ENCODE results near the gene DHFR2. TPM values are rescaled to one million over a fixed set of nuclear protein-coding genes. Genes with fewer than 3 reads are reported as not detected.

The DHFR2 gene
- total and polyA plus RNA-seq, 10 of the 15 experiments (the other 5 are each of a cell fraction or from before 2014, with no cell fraction given) = 1.8 to 5.6 (median 4.4) TPM

DNA sequence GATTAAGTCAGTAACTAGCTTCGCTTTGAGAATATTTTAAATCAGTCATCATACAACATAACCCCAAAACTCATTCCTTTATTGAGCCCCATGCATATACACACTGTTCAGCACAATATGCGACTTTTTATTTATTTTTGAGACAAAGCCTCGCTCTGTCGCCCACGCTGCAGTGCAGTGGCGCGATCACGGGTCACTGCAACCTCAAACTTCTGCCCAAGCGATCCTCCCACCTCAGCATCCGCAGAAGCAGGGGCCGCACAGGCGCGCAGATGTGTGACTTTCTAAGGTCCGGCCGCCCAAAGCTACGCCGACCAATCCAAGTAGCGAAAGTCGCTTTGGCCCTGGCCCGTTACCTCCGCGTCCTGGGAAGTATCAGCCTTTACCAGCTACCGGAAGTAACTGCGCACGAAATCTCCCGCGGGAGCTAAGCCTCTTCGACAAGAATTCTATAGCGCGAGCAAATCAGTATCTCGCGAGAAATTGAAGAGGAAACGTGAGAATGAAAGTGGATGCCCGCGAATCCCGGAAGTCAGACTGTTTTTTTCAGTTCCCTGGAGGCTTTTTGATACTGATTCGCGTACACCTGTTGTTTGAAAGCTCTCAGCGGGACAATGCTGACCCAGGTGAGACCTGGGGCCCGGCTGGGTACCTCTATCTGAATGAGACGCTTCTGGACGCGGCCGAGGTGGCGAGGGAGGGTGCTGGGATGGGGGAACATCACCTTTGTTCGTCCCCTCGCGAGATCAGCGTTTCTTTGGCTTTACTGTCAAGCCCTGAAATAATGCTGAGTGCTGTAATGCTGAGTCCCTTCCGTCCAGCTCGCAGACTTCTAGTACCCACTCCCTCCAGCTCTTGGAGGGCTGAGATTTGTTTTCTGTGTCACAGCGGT lies at the start of gene DHFR2, which contains the start of gene NSUN3 (continued):
- TF ChIP-seq ZNF217 (IDR thresholded peaks at IDR 0.05) (no peak), RELA (IDR thresholded peaks at IDR 0.05; ENCODE audit: borderline replicate concordance, partially characterized antibody) (peak; percentile 61), SMAD5 (IDR thresholded peaks at IDR 0.05; ENCODE audit: low read depth) (peak; percentile 81), ATF7 (IDR thresholded peaks at IDR 0.05; ENCODE audit: low read depth) (peak; percentile 55; the same call in 1 of the 2 replicates), CREM (IDR thresholded peaks at IDR 0.05; ENCODE audit: low read depth) (peak; percentile 67; the same call in 1 of the 2 replicates), ATF3 (IDR thresholded peaks at IDR 0.05; ENCODE audit: borderline replicate concordance, extremely low read depth, low read depth, low read length) (no peak), BMI1 (IDR thresholded peaks at IDR 0.05; ENCODE audit: borderline replicate concordance) (no peak), WRNIP1 (IDR thresholded peaks at IDR 0.05; ENCODE audit: borderline replicate concordance, low read depth, low read length) (no peak), HDGF (IDR thresholded peaks at IDR 0.05) (peak; percentile 38; the same call in 1 of the 2 replicates), BCL3 (IDR thresholded peaks at IDR 0.05; ENCODE audit: borderline replicate concordance, insufficient read depth, low read depth, low read length, poor library complexity, severe bottlenecking) (no peak), HDAC6 (IDR thresholded peaks at IDR 0.05; ENCODE audit: unreplicated experiment) (no peak), TARDBP (IDR thresholded peaks at IDR 0.05; ENCODE audit: borderline replicate concordance) (no peak), EGR1 (IDR thresholded peaks at IDR 0.05; ENCODE audit: borderline replicate concordance in 1 of 2, low read depth in 2 of 2, low read length in 2 of 2) (peak in 1 of 2 experiments; percentile 79; a peak in 2 of 3 replicates)
- TF ChIP-seq, protein P1, sequence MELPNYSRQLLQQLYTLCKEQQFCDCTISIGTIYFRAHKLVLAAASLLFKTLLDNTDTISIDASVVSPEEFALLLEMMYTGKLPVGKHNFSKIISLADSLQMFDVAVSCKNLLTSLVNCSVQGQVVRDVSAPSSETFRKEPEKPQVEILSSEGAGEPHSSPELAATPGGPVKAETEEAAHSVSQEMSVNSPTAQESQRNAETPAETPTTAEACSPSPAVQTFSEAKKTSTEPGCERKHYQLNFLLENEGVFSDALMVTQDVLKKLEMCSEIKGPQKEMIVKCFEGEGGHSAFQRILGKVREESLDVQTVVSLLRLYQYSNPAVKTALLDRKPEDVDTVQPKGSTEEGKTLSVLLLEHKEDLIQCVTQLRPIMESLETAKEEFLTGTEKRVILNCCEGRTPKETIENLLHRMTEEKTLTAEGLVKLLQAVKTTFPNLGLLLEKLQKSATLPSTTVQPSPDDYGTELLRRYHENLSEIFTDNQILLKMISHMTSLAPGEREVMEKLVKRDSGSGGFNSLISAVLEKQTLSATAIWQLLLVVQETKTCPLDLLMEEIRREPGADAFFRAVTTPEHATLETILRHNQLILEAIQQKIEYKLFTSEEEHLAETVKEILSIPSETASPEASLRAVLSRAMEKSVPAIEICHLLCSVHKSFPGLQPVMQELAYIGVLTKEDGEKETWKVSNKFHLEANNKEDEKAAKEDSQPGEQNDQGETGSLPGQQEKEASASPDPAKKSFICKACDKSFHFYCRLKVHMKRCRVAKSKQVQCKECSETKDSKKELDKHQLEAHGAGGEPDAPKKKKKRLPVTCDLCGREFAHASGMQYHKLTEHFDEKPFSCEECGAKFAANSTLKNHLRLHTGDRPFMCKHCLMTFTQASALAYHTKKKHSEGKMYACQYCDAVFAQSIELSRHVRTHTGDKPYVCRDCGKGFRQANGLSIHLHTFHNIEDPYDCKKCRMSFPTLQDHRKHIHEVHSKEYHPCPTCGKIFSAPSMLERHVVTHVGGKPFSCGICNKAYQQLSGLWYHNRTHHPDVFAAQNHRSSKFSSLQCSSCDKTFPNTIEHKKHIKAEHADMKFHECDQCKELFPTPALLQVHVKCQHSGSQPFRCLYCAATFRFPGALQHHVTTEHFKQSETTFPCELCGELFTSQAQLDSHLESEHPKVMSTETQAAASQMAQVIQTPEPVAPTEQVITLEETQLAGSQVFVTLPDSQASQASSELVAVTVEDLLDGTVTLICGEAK (IDR thresholded peaks at IDR 0.05; ENCODE audit: borderline replicate concordance) = peak; percentile 76; the same call in 1 of the 2 replicates
- TF ChIP-seq, protein P2, sequence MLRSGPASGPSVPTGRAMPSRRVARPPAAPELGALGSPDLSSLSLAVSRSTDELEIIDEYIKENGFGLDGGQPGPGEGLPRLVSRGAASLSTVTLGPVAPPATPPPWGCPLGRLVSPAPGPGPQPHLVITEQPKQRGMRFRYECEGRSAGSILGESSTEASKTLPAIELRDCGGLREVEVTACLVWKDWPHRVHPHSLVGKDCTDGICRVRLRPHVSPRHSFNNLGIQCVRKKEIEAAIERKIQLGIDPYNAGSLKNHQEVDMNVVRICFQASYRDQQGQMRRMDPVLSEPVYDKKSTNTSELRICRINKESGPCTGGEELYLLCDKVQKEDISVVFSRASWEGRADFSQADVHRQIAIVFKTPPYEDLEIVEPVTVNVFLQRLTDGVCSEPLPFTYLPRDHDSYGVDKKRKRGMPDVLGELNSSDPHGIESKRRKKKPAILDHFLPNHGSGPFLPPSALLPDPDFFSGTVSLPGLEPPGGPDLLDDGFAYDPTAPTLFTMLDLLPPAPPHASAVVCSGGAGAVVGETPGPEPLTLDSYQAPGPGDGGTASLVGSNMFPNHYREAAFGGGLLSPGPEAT (IDR thresholded peaks at IDR 0.05; ENCODE audit: low read depth) = 0 out of 2 replicates have a peak, but pooled peaks have one; percentile 52
- TF ChIP-seq, protein P3, sequence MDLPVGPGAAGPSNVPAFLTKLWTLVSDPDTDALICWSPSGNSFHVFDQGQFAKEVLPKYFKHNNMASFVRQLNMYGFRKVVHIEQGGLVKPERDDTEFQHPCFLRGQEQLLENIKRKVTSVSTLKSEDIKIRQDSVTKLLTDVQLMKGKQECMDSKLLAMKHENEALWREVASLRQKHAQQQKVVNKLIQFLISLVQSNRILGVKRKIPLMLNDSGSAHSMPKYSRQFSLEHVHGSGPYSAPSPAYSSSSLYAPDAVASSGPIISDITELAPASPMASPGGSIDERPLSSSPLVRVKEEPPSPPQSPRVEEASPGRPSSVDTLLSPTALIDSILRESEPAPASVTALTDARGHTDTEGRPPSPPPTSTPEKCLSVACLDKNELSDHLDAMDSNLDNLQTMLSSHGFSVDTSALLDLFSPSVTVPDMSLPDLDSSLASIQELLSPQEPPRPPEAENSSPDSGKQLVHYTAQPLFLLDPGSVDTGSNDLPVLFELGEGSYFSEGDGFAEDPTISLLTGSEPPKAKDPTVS (IDR thresholded peaks at IDR 0.05; ENCODE audit: low read depth, low read length) = no peak
